ENCODE measurements around the gene PSME3IP1.

Gene PSME3IP1

DNA sequence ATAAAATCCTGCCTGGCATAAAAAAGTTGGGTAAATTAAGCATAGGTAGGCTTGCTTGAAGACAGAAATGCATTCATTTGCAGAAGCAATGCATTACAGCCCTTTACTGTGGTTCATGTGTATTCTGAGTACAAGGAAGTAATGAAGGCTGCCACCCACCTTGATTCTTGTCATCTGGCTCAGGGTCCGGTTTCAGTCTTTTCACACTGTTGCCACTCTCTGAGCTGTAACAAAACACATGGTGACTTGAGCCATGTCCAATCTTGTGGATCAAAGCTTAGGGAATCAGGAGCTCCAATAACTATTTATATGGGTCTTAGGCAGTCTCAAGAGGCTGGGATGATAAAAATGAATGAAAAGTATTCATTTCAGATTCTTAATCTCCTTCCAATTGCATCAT, 22.0 kb downstream of the PSME3IP1 start:
- H3K9me2 ChIP-seq (replicated peaks; ENCODE audit: control insufficient read depth, low read length), result no peaks in the 10 kb centered on the region
- H3K4me2 ChIP-seq (ENCODE audit: low read length), result no peak overlapping the region
- H3K79me2 ChIP-seq (ENCODE audit: control insufficient read depth, low read length), result no peaks in the 10 kb centered on the region
- no peak overlapping the region for H3K27ac ChIP-seq (ENCODE audit: low read depth, low read length)
- TF ChIP-seq, protein P1, sequence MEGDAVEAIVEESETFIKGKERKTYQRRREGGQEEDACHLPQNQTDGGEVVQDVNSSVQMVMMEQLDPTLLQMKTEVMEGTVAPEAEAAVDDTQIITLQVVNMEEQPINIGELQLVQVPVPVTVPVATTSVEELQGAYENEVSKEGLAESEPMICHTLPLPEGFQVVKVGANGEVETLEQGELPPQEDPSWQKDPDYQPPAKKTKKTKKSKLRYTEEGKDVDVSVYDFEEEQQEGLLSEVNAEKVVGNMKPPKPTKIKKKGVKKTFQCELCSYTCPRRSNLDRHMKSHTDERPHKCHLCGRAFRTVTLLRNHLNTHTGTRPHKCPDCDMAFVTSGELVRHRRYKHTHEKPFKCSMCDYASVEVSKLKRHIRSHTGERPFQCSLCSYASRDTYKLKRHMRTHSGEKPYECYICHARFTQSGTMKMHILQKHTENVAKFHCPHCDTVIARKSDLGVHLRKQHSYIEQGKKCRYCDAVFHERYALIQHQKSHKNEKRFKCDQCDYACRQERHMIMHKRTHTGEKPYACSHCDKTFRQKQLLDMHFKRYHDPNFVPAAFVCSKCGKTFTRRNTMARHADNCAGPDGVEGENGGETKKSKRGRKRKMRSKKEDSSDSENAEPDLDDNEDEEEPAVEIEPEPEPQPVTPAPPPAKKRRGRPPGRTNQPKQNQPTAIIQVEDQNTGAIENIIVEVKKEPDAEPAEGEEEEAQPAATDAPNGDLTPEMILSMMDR (IDR thresholded peaks at IDR 0.05; ENCODE audit: low read depth, low read length, poor library complexity, severe bottlenecking), result no peak
- no peak for TF ChIP-seq EZH2phosphoT487 (IDR thresholded peaks at IDR 0.05; ENCODE audit: borderline replicate concordance, low read length)
- H3K4me1 ChIP-seq (ENCODE audit: control insufficient read depth, low read length), result no peaks in the 10 kb centered on the region
- no peaks in the 10 kb centered on the region for H4K20me1 ChIP-seq (ENCODE audit: control insufficient read depth, insufficient read depth, low read depth, low read length)
- no peaks in the 10 kb centered on the region for H3F3A ChIP-seq (ENCODE audit: control insufficient read depth, insufficient read depth)
- H3K4me3 ChIP-seq (ENCODE audit: low read length), result no peak overlapping the region
- peaks cover 70% of the 10 kb centered on the region for H3K36me3 ChIP-seq (ENCODE audit: control insufficient read depth, low read length)
- H3K9me3 ChIP-seq (ENCODE audit: control insufficient read depth, insufficient read depth, low read length), result no peaks in the 10 kb centered on the region
- no peaks in the 10 kb centered on the region for H3K27me3 ChIP-seq (ENCODE audit: control insufficient read depth, low read length)

GRCh38 chr16:57159447-57159846, 26.4 kb downstream of the PSME3IP1 start:
- H3F3A ChIP-seq (ENCODE audit: control insufficient read depth, insufficient read depth), result no peaks in the 10 kb centered on the region
- H3K9me3 ChIP-seq (ENCODE audit: control insufficient read depth, insufficient read depth, low read length), result no peaks in the 10 kb centered on the region
- no peaks in the 10 kb centered on the region for H4K20me1 ChIP-seq (ENCODE audit: control insufficient read depth, insufficient read depth, low read depth, low read length)
- no peaks in the 10 kb centered on the region for H3K4me1 ChIP-seq (ENCODE audit: control insufficient read depth, low read length)
- H3K27ac ChIP-seq (ENCODE audit: low read depth, low read length), result no peak overlapping the region
- H3K27me3 ChIP-seq (ENCODE audit: control insufficient read depth, low read length), result no peaks in the 10 kb centered on the region
- TF ChIP-seq EZH2phosphoT487 (IDR thresholded peaks at IDR 0.05; ENCODE audit: borderline replicate concordance, low read length), result no peak
- TF ChIP-seq, protein P1 (IDR thresholded peaks at IDR 0.05; ENCODE audit: low read depth, low read length, poor library complexity, severe bottlenecking), result no peak
- H3K4me2 ChIP-seq (ENCODE audit: low read length), result no peak overlapping the region
- no peak overlapping the region for H3K4me3 ChIP-seq (ENCODE audit: low read length)
- no peaks in the 10 kb centered on the region for H3K79me2 ChIP-seq (ENCODE audit: control insufficient read depth, low read length)
- peaks cover 70% of the 10 kb centered on the region for H3K36me3 ChIP-seq (ENCODE audit: control insufficient read depth, low read length)
- no peaks in the 10 kb centered on the region for H3K9me2 ChIP-seq (replicated peaks; ENCODE audit: control insufficient read depth, low read length)

DNA sequence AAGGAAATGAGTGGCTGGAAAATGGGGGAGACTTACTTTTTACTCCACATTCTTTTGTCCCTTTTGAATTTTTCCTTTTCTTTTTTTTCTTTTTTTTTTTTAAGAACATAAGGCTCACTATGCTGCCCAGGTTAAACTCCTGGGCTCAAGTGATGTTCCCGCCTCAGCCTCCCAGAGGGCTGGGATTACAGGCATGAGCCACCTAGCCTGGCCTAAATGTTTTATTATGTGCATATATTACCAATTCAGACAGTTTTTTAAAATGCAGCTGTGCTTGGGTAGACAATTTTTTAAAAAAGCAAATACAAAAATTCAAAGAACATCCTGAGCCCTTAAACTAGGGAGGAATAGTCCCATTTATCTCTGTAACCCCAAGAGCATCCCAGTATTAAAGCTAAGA, 28.3 kb downstream of the PSME3IP1 start:
- Histone ChIP-seq H3K27me3 (ENCODE audit: control insufficient read depth, low read length) (no peaks in the 10 kb centered on the region), H3K4me1 (ENCODE audit: control insufficient read depth, low read length) (no peaks in the 10 kb centered on the region), H3K4me3 (ENCODE audit: low read length) (no peak overlapping the region), H3K36me3 (ENCODE audit: control insufficient read depth, low read length) (peaks cover 70% of the 10 kb centered on the region), H3F3A (ENCODE audit: control insufficient read depth, insufficient read depth) (no peaks in the 10 kb centered on the region), H3K4me2 (ENCODE audit: low read length) (no peak overlapping the region), H3K79me2 (ENCODE audit: control insufficient read depth, low read length) (no peaks in the 10 kb centered on the region), H4K20me1 (ENCODE audit: control insufficient read depth, insufficient read depth, low read depth, low read length) (no peaks in the 10 kb centered on the region), H3K27ac (ENCODE audit: low read depth, low read length) (no peak overlapping the region), H3K9me3 (ENCODE audit: control insufficient read depth, insufficient read depth, low read length) (no peaks in the 10 kb centered on the region), H3K9me2 (replicated peaks; ENCODE audit: control insufficient read depth, low read length) (no peaks in the 10 kb centered on the region)
- TF ChIP-seq, protein P1 (IDR thresholded peaks at IDR 0.05; ENCODE audit: low read depth, low read length, poor library complexity, severe bottlenecking), result no peak
- no peak for TF ChIP-seq EZH2phosphoT487 (IDR thresholded peaks at IDR 0.05; ENCODE audit: borderline replicate concordance, low read length)

- Histone ChIP-seq H3F3A (ENCODE audit: control insufficient read depth, insufficient read depth) (no peaks in the 10 kb centered on the region), H3K27ac (ENCODE audit: low read depth, low read length) (no peak overlapping the region), H3K9me2 (replicated peaks; ENCODE audit: control insufficient read depth, low read length) (no peaks in the 10 kb centered on the region), H3K9me3 (ENCODE audit: control insufficient read depth, insufficient read depth, low read length) (no peaks in the 10 kb centered on the region), H4K20me1 (ENCODE audit: control insufficient read depth, insufficient read depth, low read depth, low read length) (no peaks in the 10 kb centered on the region), H3K4me1 (ENCODE audit: control insufficient read depth, low read length) (no peaks in the 10 kb centered on the region), H3K36me3 (ENCODE audit: control insufficient read depth, low read length) (peaks cover 72% of the 10 kb centered on the region), H3K4me2 (ENCODE audit: low read length) (no peak overlapping the region), H3K4me3 (ENCODE audit: low read length) (no peak overlapping the region), H3K27me3 (ENCODE audit: control insufficient read depth, low read length) (no peaks in the 10 kb centered on the region), H3K79me2 (ENCODE audit: control insufficient read depth, low read length) (no peaks in the 10 kb centered on the region)
- TF ChIP-seq, protein P1 (IDR thresholded peaks at IDR 0.05; ENCODE audit: low read depth, low read length, poor library complexity, severe bottlenecking), result no peak
- TF ChIP-seq EZH2phosphoT487 (IDR thresholded peaks at IDR 0.05; ENCODE audit: borderline replicate concordance, low read length), result no peak
Measured at GRCh38 chr16:57156351-57156703, 29.5 kb downstream of the PSME3IP1 start.

Data from DOHH2 (cell line).